HEK293 (cell line): ENCODE data around the gene TXNDC15.

Source experiments
- CTCF ChIP-seq: fragments of 450-650 bp; formaldehyde crosslinking; IDR thresholded peaks from 2 replicates; pipeline ENCODE4 v1.5.1; 2016; ENCODE audit warnings: missing biosample characterization, missing genetic modification characterization
- GFI1B ChIP-seq: fragments of 450-650 bp; formaldehyde crosslinking; IDR thresholded peaks from 2 replicates; pipeline ENCODE4 v1.5.1; 2016; ENCODE audit warnings: missing biosample characterization, missing genetic modification characterization
- REST ChIP-seq: fragments of 450-650 bp; formaldehyde crosslinking; IDR thresholded peaks from 2 replicates; pipeline ENCODE4 v1.5.1; 2016; ENCODE audit warnings: missing biosample characterization, missing genetic modification characterization
- SALL2 ChIP-seq: fragments of 450-650 bp; formaldehyde crosslinking; IDR thresholded peaks from 2 replicates; pipeline ENCODE4 v1.5.0; 2017; ENCODE audit warnings: missing biosample characterization, mild to moderate bottlenecking, missing genetic modification characterization, borderline replicate concordance
- SP2 ChIP-seq: fragments of 450-650 bp; formaldehyde crosslinking; IDR thresholded peaks from 2 replicates; pipeline ENCODE4 v1.5.1; 2016; ENCODE audit warnings: missing biosample characterization, missing genetic modification characterization
- ZFP69B ChIP-seq: fragments of 450-650 bp; formaldehyde crosslinking; IDR thresholded peaks from 2 replicates; pipeline ENCODE4 v1.5.1; 2016; ENCODE audit warnings: missing biosample characterization, missing genetic modification characterization
- ZNF140 ChIP-seq: fragments of 450-650 bp; formaldehyde crosslinking; IDR thresholded peaks from 2 replicates; pipeline ENCODE4 v1.5.1; 2016; ENCODE audit warnings: missing biosample characterization, missing genetic modification characterization
- ZNF274 ChIP-seq, 2 experiments: fragments of 200-500 bp in 1 of 2; fragments of 450-650 bp in 1 of 2; sonication (Bioruptor generic) in 1 of 2; formaldehyde crosslinking in 1 of 2; IDR thresholded peaks; 2 replicates each; pipeline versions ENCODE4 v1.5.1 to v1.6.1; 2014 to 2016; ENCODE audit warnings: borderline replicate concordance in 1 of 2, inconsistent platforms in 1 of 2, low read length in 1 of 2, missing biosample characterization in 1 of 2, missing genetic modification characterization in 1 of 2
- ZNF518A ChIP-seq: fragments of 450-650 bp; formaldehyde crosslinking; conservative IDR thresholded peaks from 2 replicates; pipeline ENCODE4 v1.5.1; 2016; ENCODE audit warnings: low read depth, missing biosample characterization, missing genetic modification characterization
- ZNF530 ChIP-seq: fragments of 450-650 bp; formaldehyde crosslinking; IDR thresholded peaks from 2 replicates; pipeline ENCODE4 v1.5.1; 2016; ENCODE audit warnings: low read depth, missing biosample characterization, missing genetic modification characterization
- ZNF670 ChIP-seq: fragments of 450-650 bp; formaldehyde crosslinking; IDR thresholded peaks from 2 replicates; pipeline ENCODE4 v1.5.1; 2016; ENCODE audit warnings: missing biosample characterization, missing genetic modification characterization, low read depth
- ZNF785 ChIP-seq: fragments of 450-650 bp; formaldehyde crosslinking; IDR thresholded peaks from 2 replicates; pipeline ENCODE4 v1.5.1; 2016; ENCODE audit warnings: missing biosample characterization, missing genetic modification characterization
- TF ChIP-seq, protein P1 (sequence below): fragments of 450-650 bp; formaldehyde crosslinking; IDR thresholded peaks from 2 replicates; pipeline ENCODE4 v1.5.1; 2016; ENCODE audit warnings: missing biosample characterization, missing genetic modification characterization

DNA sequence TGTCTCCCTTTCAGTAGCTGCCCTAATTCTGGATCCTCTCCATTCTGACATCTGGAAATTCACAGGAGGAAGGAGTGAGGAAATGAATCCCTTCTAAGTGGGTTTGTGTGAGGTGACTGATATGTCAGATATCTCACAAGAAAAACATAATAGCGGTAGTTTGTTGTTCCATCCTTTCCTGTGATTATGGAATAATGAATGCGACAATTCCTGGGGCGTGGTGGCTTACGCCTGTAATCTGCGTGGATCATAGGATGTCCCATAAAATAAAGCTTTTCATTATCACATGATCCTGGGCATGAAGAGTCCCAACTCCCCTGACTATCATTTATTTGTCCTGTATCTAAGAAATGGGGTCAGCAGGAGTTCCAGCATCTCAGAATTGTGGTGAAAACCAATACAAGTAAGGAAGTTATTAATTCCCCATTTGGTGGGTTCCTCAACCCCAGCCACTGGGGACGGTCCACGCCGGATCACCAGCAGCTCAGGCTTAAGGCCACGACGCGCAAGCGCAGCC, 28.8 kb upstream of the TXNDC15 start:
- TF ChIP-seq, protein P1, sequence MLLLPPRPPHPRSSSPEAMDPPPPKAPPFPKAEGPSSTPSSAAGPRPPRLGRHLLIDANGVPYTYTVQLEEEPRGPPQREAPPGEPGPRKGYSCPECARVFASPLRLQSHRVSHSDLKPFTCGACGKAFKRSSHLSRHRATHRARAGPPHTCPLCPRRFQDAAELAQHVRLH: no peak
- TF ChIP-seq ZNF518A (tag by site-specific recombination) (no peak), CTCF (tag by site-specific recombination) (no peak), ZNF274 (IDR thresholded peaks at IDR 0.05; ENCODE audit: low read length) (no peak), ZNF274 (tag by site-specific recombination; IDR thresholded peaks at IDR 0.05; ENCODE audit: borderline replicate concordance) (no peak), ZNF785 (tag by site-specific recombination) (no peak), ZNF140 (tag by site-specific recombination) (no peak), ZNF530 (tag by site-specific recombination) (no peak), SP2 (tag by site-specific recombination) (no peak), ZFP69B (tag by site-specific recombination) (no peak), REST (no peak), ZNF670 (no peak), GFI1B (tag by site-specific recombination) (no peak), SALL2 (tag by site-specific recombination) (no peak)
